Mesothelial cell of epicardium (in vitro differentiated cells): ENCODE data around the gene ARL3. TPM values are rescaled to one million over a fixed set of nuclear protein-coding genes. Genes with fewer than 3 reads are reported as not detected.

ENCODE experiments used
- DNase-seq, 2 experiments: peaks; one replicate each; pipeline ENCODE4 v3.0.0; 2021; ENCODE audit warnings: low spot score in 2 of 2; ENCODE audit not compliant: unreplicated experiment in 2 of 2
- H3K27ac Mint-ChIP-seq: 2 replicates; pipeline ENCODE4 v1.8.0; 2021; ENCODE audit warnings: mixed read lengths
- H3K27me3 Mint-ChIP-seq: 2 replicates; pipeline ENCODE4 v1.8.0; 2021; ENCODE audit warnings: low read depth, mixed read lengths
- H3K36me3 Mint-ChIP-seq: 2 replicates; pipeline ENCODE4 v1.8.0; 2021; ENCODE audit warnings: mixed read lengths
- H3K4me1 Mint-ChIP-seq: 2 replicates; pipeline ENCODE4 v1.8.0; 2021; ENCODE audit warnings: mixed read lengths
- H3K4me3 Mint-ChIP-seq: 2 replicates; pipeline ENCODE4 v1.8.0; 2021; ENCODE audit warnings: mild to moderate bottlenecking, moderate library complexity, mixed read lengths
- H3K9me3 Mint-ChIP-seq: 2 replicates; pipeline ENCODE4 v1.8.0; 2021; ENCODE audit warnings: mixed read lengths
- total RNA-seq: library from RNA; stranded (reverse); gene quantifications from 3 replicates; pipeline ENCODE4 v1.2.1, GENCODE V29; 2021
- TF ChIP-seq, protein P1 (sequence below): fragments of 200-600 bp; sonication (generic); IDR thresholded peaks from one replicate; pipeline ENCODE4 v1.5.0; 2021; ENCODE audit warnings: antibody characterized with exemption; ENCODE audit not compliant: unreplicated experiment

ARL3 gene
- total RNA-seq, 1 donor from 2014 or later, result 13.9 TPM

GRCh38 chr10:102758240-102758932 is 44.2 kb upstream of the ARL3 start:
- Mint-ChIP-seq H3K27me3 (no peaks in the 10 kb centered on the region), H3K27ac (peak overlapping the region; percentile 94), H3K4me3 (peak overlapping the region; percentile 52), H3K9me3 (no peaks in the 10 kb centered on the region), H3K4me1 (peaks cover 41% of the 10 kb centered on the region), H3K36me3 (no peaks in the 10 kb centered on the region)
- no peak for DNase-seq
- TF ChIP-seq, protein P1, sequence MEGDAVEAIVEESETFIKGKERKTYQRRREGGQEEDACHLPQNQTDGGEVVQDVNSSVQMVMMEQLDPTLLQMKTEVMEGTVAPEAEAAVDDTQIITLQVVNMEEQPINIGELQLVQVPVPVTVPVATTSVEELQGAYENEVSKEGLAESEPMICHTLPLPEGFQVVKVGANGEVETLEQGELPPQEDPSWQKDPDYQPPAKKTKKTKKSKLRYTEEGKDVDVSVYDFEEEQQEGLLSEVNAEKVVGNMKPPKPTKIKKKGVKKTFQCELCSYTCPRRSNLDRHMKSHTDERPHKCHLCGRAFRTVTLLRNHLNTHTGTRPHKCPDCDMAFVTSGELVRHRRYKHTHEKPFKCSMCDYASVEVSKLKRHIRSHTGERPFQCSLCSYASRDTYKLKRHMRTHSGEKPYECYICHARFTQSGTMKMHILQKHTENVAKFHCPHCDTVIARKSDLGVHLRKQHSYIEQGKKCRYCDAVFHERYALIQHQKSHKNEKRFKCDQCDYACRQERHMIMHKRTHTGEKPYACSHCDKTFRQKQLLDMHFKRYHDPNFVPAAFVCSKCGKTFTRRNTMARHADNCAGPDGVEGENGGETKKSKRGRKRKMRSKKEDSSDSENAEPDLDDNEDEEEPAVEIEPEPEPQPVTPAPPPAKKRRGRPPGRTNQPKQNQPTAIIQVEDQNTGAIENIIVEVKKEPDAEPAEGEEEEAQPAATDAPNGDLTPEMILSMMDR, result no peak

DNA sequence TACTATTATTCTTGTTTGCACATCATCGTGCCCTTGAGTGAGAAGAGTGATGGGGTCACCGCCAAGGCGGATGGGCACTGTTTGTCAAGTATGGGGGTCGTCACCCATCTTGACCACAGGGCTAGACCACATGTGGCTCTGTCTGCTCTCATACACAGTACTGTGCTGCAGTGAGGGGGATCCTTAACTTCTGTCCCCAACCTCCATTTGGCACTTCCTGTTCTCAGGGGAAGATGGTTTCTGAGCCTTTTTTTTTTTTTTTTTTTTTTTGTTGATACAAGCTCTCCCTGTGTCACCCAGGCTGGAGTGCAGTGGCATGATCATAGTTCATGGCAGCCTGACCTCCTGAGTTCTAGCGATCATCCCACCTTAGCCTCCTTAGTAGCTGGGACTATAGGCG is 43.1 kb upstream of the ARL3 start:
- TF ChIP-seq, protein P1, result no peak
- Mint-ChIP-seq H3K36me3 (no peaks in the 10 kb centered on the region), H3K27me3 (no peaks in the 10 kb centered on the region), H3K4me1 (peaks cover 41% of the 10 kb centered on the region), H3K9me3 (no peaks in the 10 kb centered on the region), H3K4me3 (no peak overlapping the region), H3K27ac (peak overlapping the region; percentile 73)
- DNase-seq, result no peak

DNA sequence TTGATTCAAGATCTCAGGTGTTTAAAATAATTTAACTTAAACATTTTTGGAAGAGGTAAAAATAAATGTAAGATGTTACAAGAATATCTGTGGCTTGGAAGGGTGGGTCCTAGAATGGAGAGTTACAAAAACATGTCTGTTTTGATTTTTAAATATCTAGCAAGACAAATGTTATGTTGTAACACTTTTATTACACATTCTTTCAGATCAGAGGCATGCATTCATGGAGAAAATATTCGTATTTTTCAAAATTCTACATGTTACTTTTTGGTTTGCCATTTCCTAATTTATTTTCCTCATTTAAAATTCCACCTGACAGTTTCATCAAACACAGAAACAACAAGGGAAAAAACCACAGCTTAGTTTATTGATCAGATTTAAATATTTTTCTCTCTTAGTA is 39.5 kb upstream of the ARL3 start:
- peak overlapping the region; percentile 82 for H3K27ac Mint-ChIP-seq
- H3K9me3 Mint-ChIP-seq, result no peaks in the 10 kb centered on the region
- H3K4me1 Mint-ChIP-seq, result peaks cover 32% of the 10 kb centered on the region
- TF ChIP-seq, protein P1, result no peak
- DNase-seq, result no peak
- no peaks in the 10 kb centered on the region for H3K27me3 Mint-ChIP-seq
- no peak overlapping the region for H3K4me3 Mint-ChIP-seq
- peaks cover 4% of the 10 kb centered on the region for H3K36me3 Mint-ChIP-seq

GRCh38 chr10:102752934-102753664 is 38.9 kb upstream of the ARL3 start:
- DNase-seq, result no peak
- no peak overlapping the region for H3K4me3 Mint-ChIP-seq
- peaks cover 26% of the 10 kb centered on the region for H3K4me1 Mint-ChIP-seq
- H3K36me3 Mint-ChIP-seq, result peaks cover 7% of the 10 kb centered on the region
- TF ChIP-seq, protein P1, result peak; percentile 39
- H3K27ac Mint-ChIP-seq, result peak overlapping the region; percentile 82
- H3K9me3 Mint-ChIP-seq, result no peaks in the 10 kb centered on the region
- H3K27me3 Mint-ChIP-seq, result no peaks in the 10 kb centered on the region

DNA sequence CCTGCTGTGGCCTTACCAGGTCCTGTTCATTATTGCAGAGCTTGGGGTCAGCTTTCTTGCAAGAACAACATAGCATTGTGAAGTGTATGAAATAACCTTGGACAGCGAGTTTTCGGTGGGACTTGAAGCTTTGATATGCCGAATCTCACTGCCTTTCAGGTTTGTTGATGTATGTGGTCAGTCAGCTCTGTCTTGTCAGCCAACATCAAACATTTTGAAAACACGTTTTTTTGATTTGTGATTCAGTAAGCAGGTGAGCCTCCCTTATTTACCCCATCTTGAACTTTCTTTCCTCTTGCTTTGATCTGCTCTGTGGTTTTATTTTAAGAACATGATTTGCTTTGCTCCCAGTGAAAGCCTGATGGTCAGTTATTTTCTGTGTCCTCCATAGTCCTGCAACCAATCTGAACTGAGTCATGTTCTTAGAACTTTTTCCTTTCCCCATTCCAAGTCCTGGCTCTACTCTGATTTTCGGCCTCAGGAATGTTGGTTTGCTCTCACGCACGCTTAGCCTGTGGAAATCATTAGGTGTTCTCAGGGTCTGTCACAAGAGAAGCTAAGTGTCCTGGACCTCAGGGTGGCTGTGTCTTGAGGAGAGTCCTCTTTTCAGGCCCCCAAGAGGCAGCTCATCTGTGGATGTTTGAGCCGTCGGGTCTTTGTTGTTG is 38.2 kb upstream of the ARL3 start:
- H3K27ac Mint-ChIP-seq, result peak overlapping the region; percentile 82

More for the DNA sequence above, 38.2 kb upstream of the ARL3 start:
- TF ChIP-seq, protein P1, result no peak
- no peaks in the 10 kb centered on the region for H3K27me3 Mint-ChIP-seq
- no peak for DNase-seq
- peaks cover 26% of the 10 kb centered on the region for H3K4me1 Mint-ChIP-seq
- H3K36me3 Mint-ChIP-seq, result peaks cover 7% of the 10 kb centered on the region
- H3K4me3 Mint-ChIP-seq, result no peak overlapping the region
- H3K9me3 Mint-ChIP-seq, result no peaks in the 10 kb centered on the region
